Liver (tissue), 3 donors: ENCODE measurements around the gene CYREN.

Experiments
- RAD21 ChIP-seq, 2 donors: IDR thresholded peaks; 2 replicates each; pipeline ENCODE4 v1.6.1; 2016; ENCODE audit warnings: antibody characterized with exemption in 2 of 2, mild to moderate bottlenecking in 2 of 2
- SP1 ChIP-seq: IDR thresholded peaks from 2 replicates; pipeline ENCODE4 v1.6.1; 2018; ENCODE audit warnings: antibody characterized with exemption, mild to moderate bottlenecking
- TAF1 ChIP-seq: conservative IDR thresholded peaks from 2 replicates; pipeline ENCODE4 v1.6.1; 2016; ENCODE audit warnings: antibody characterized with exemption, mild to moderate bottlenecking
- TF ChIP-seq, protein P1 (sequence below): fragments of 150-350 bp; IDR thresholded peaks from 2 replicates; pipeline ENCODE4 v1.5.1; 2017; ENCODE audit warnings: improper control_type of control experiment, low read depth, low read length; ENCODE audit not compliant: missing input control
- TF ChIP-seq, protein P2 (sequence below): IDR thresholded peaks from 2 replicates; pipeline ENCODE4 v1.6.1; 2016; ENCODE audit warnings: antibody characterized with exemption, mild to moderate bottlenecking
- TF ChIP-seq, protein P3 (sequence below): IDR thresholded peaks from 2 replicates; pipeline ENCODE4 v1.6.1; 2016; ENCODE audit warnings: antibody characterized with exemption
- donor health status: healthy.
- donor health status: healthy.

DNA sequence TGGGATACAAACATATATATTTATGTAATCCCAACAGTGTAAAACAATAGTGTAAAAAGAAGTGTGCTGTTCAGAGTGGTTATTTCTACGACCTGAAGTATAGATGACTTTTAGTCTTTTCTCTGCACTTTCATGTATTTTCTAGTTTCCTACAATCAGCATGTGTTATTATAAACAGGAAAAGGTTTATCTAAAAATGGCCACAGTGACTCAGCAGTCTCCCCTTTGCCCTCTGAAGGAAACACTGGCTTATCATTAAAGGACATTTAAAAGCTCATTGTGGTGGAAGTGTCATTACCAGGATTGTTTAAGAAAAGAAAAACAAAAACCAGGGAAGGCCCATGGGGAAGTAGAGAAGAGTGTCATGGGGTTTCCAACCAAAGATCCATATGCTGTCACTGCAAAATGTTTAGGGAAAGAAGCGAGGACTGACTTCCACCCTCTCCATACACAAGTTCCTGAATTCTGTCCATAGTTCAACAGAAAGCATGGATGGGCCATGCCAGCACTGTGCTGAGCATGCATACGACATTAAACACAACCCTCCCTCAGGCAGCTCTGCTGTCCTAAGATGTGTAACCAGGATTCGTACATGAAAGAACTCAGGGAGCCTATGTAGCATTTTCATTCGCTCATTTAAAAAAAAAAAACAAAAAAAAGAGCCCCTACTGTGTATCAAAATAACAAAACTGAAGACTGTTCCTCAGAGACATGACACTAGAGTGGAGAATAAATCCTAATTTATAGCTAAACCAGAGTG is 10.2 kb downstream of the CYREN start:
- TF ChIP-seq, protein P1, sequence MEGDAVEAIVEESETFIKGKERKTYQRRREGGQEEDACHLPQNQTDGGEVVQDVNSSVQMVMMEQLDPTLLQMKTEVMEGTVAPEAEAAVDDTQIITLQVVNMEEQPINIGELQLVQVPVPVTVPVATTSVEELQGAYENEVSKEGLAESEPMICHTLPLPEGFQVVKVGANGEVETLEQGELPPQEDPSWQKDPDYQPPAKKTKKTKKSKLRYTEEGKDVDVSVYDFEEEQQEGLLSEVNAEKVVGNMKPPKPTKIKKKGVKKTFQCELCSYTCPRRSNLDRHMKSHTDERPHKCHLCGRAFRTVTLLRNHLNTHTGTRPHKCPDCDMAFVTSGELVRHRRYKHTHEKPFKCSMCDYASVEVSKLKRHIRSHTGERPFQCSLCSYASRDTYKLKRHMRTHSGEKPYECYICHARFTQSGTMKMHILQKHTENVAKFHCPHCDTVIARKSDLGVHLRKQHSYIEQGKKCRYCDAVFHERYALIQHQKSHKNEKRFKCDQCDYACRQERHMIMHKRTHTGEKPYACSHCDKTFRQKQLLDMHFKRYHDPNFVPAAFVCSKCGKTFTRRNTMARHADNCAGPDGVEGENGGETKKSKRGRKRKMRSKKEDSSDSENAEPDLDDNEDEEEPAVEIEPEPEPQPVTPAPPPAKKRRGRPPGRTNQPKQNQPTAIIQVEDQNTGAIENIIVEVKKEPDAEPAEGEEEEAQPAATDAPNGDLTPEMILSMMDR, result no peak
- TF ChIP-seq, protein P2, sequence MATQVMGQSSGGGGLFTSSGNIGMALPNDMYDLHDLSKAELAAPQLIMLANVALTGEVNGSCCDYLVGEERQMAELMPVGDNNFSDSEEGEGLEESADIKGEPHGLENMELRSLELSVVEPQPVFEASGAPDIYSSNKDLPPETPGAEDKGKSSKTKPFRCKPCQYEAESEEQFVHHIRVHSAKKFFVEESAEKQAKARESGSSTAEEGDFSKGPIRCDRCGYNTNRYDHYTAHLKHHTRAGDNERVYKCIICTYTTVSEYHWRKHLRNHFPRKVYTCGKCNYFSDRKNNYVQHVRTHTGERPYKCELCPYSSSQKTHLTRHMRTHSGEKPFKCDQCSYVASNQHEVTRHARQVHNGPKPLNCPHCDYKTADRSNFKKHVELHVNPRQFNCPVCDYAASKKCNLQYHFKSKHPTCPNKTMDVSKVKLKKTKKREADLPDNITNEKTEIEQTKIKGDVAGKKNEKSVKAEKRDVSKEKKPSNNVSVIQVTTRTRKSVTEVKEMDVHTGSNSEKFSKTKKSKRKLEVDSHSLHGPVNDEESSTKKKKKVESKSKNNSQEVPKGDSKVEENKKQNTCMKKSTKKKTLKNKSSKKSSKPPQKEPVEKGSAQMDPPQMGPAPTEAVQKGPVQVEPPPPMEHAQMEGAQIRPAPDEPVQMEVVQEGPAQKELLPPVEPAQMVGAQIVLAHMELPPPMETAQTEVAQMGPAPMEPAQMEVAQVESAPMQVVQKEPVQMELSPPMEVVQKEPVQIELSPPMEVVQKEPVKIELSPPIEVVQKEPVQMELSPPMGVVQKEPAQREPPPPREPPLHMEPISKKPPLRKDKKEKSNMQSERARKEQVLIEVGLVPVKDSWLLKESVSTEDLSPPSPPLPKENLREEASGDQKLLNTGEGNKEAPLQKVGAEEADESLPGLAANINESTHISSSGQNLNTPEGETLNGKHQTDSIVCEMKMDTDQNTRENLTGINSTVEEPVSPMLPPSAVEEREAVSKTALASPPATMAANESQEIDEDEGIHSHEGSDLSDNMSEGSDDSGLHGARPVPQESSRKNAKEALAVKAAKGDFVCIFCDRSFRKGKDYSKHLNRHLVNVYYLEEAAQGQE, result no peak
- TF ChIP-seq, protein P3, sequence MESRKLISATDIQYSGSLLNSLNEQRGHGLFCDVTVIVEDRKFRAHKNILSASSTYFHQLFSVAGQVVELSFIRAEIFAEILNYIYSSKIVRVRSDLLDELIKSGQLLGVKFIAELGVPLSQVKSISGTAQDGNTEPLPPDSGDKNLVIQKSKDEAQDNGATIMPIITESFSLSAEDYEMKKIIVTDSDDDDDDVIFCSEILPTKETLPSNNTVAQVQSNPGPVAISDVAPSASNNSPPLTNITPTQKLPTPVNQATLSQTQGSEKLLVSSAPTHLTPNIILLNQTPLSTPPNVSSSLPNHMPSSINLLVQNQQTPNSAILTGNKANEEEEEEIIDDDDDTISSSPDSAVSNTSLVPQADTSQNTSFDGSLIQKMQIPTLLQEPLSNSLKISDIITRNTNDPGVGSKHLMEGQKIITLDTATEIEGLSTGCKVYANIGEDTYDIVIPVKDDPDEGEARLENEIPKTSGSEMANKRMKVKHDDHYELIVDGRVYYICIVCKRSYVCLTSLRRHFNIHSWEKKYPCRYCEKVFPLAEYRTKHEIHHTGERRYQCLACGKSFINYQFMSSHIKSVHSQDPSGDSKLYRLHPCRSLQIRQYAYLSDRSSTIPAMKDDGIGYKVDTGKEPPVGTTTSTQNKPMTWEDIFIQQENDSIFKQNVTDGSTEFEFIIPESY, result no peak
- peak; percentile 13 to 23 for TF ChIP-seq RAD21 (IDR thresholded peaks at IDR 0.05)
- TF ChIP-seq TAF1, result no peak
- TF ChIP-seq SP1, result no peak
